Caki2 (cell line): Measurements from ENCODE around the gene SCYGR4. TPM values are rescaled to one million over a fixed set of nuclear protein-coding genes. Genes with fewer than 3 reads are reported as not detected.

ENCODE experiments used
- DNase-seq: peaks from one replicate; pipeline ENCODE4 v3.0.0-alpha.2; 2015; ENCODE audit warnings: low read depth
- in situ Hi-C: cut with HindIII; loops from 2 replicates; pipeline ENCODE4 v1.10.0; 2016; ENCODE audit warnings: low sequenced_read_pairs, low pct_unique_long_range_greater_than_20kb, mixed read lengths
- total RNA-seq: library from RNA; depleted of rRNA; stranded (reverse); fragments of >200 nt; shearing (Covaris generic); gene quantifications from 2 replicates; pipeline ENCODE4 v1.2.3, GENCODE V29; 2014; ENCODE audit warnings: low replicate concordance

SCYGR4 gene
- total RNA-seq, 1 experiment from 2014 or later: not detected

GRCh38 chr2:227610123-227610522 is 7.2 kb upstream of the SCYGR4 start:
- in situ Hi-C loops: no loop called here
- DNase-seq: no peak

DNA sequence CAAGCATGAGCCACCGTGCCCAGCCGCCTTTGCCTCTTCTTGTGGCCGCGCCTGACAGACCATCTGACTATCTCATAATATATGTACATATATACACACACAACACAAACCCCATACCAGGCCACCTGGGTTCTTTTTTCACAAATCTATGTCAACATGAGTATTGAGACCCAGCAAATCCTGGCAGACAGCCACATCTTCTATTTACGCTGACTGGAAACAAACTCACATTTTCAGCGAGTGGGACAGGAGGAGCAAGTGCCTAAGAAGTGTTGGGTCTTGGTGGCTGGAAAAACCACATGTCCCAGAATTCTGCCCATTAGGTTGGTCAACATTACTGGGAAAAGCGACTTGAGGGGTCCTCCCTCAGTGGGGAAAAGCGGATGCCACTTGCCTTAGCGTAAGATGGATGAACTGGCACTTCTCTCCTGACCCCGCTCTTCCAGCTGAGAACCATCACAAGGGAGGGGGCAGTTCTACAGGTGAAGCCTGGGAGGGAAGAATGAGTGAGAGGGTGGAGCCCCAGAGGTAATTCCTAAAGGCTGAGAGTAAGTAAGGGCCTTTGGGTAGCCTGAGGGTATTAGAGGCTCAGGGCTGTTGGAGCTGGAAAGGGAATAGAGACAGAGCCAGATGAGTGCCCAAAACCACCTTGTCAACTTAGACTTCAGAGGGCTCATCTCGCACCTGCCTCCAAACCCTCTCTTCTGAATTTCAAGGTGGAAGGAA is 4.6 kb upstream of the SCYGR4 start:
- no peak for DNase-seq
- in situ Hi-C loops: no loop called here

- in situ Hi-C loops: no loop called here
- no peak for DNase-seq
Measured at GRCh38 chr2:227613272-227613660, 4.0 kb upstream of the SCYGR4 start.

DNA sequence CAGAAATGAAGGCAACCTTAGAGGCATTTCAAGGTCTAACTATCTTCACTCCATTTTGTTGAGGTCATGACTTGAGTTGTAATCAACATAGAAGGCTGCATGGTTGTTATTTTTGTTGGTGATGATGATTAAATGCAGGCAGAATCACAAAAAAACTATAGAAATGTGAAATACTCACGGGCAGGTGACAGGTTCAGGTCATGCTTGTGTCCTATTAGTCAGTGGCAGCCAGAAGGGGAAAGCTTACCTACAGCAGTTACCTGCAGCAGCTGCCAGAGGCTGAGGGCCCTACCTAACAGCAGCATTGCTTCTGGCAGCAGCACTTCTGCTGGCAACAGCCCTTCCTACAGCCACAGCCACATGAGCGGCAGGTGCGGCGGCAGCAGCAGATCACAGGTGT is 3.1 kb upstream of the SCYGR4 start:
- no peak for DNase-seq
- in situ Hi-C loops: no loop called here

DNA sequence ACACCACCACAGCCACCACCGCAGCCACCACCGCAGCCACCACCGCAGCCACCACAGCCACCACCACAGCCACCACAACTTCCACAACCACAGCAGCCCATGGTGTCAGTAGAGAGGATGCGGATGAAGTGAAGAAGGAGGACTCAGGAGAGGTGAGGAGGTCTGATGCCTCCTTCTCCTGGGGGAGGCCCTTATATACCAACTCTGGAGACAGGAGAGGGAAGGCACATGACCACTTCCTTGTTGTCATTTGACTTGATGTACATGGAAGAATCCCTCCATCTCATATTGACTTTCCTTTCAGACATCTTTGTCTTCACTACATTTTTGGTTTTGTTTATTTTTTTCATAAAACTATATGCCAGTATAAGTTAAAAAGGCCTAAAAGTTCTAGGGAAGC is 2.6 kb upstream of the SCYGR4 start, which contains the start of gene SCYGR3:
Gene SCYGR3, minus strand, starts transcription at position 101 of the 400 bp plus-strand sequence. Its CDS starts 0 bp downstream, at position 101.
- no peak for DNase-seq
- in situ Hi-C loops: no loop called here

DNA sequence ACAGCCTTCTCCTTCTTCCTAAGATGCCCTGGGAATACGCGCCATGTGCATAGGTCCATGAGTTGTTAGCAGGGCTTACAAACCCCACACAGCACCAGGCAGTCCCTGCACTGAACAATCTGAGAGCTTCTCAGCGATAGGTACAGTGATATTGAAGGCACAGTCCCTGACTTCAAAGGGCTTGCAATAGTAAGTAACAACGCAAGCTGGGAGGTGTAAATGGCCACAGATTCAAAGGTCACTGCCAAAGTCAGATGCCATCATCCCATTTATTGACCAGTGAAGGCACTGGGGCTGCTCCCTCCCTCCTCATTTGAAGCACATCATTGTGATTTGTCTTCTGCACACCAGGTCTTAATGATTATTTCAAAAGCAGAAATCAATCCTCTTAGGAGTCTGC is 2.1 kb upstream of the SCYGR4 start:
- in situ Hi-C loops: no loop called here
- DNase-seq: no peak

- in situ Hi-C loops: no loop called here
- DNase-seq: no peak
Measured at GRCh38 chr2:227615906-227616305, 1.4 kb upstream of the SCYGR4 start.

DNA sequence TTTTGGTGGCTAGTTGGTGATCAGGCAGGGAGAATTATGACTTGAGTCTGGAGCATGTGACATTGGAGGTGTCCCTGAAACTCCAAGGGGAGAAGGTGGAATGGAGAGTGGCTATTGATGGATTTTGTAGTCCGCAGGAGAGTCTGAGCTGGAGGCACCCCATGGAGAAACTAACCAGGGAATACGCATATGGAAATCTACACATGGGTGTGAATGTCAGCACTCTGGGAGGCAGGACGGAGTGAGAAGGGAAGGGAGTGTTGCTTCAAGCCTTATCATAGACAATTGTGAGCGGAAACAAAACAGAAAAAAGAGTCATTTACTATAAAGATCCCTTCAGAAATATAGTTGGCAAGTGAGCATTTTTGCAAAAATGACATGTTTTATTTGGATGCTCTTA is 667 bp upstream of the SCYGR4 start:
- in situ Hi-C loops: no loop called here
- no peak for DNase-seq

DNA sequence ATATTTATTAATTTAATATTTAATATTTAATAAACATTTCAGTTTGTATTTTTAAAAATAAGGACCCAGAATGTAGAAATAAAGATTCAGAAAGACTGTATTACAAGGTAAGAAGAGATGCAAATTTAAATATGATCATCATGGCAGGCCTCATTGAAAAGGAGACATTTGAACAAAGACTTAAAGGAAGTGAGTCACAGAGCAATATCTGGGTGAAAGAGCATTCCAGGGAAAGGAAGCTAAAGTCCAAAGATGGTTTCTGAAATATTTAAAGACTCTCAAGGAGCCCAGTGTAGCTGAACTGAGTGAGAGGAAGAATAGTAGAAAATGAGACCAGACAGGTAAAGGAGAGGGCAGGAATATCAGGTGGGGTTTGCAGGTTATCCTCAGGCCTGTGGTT is 5.9 kb downstream of the SCYGR4 start:
- in situ Hi-C loops: no loop called here
- DNase-seq: no peak

- in situ Hi-C loops: no loop called here
- no peak for DNase-seq
Measured at GRCh38 chr2:227625420-227625819, 8.1 kb downstream of the SCYGR4 start.

GRCh38 chr2:227626580-227627151 is 9.4 kb downstream of the SCYGR4 start:
- in situ Hi-C loops: no loop called here
- DNase-seq: no peak

DNA sequence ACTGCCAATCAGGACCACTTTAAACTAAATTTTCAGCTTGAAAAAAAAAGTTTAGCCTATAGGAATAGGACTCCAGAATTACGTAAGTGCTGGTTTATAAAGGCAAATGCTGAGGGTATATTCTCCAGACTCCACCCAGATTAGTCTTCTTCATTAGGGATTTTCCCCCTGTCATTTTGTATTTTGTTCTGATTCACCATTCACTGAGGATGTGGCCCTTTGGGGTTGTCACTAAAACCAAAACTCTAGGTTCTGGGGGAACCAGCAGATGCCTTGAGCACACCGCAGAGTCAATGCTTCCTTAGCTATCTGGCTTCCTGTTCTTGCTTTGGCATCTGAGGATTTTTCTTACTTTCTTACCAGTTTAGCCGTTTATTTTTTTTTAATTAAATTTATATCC is 10.5 kb downstream of the SCYGR4 start:
- DNase-seq: no peak
- in situ Hi-C loops: no loop called here

- no peak for DNase-seq
- in situ Hi-C loops: no loop called here
Measured at GRCh38 chr2:227629435-227629834, 12.1 kb downstream of the SCYGR4 start.

GRCh38 chr2:227630322-227630721 is 13.0 kb downstream of the SCYGR4 start:
- no peak for DNase-seq

DNA sequence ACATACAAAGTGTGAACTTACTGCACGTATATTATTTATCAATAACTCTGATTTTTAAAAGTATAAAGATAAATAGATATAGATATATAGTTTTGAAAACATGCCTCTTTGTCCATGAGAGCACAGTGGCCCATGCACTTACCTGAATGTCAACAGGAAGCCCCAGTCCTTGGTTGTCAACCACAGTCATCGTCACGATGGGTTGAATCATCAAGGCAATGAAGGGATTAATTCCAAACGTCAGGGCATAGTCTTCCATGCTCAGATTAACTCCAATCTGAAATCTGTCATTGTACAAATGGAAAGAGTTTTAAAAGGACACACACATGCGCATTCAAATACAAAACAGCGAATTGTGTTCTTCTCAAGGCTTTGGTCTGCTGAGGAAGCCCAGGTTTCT is 15.5 kb downstream of the SCYGR4 start:
- in situ Hi-C loops: no loop called here
- no peak for DNase-seq

More at GRCh38 chr2:227630322-227630721, 13.0 kb downstream of the SCYGR4 start:
- in situ Hi-C loops: no loop called here

- DNase-seq: no peak
- in situ Hi-C loops: no loop called here
Measured at GRCh38 chr2:227634201-227634600, 16.9 kb downstream of the SCYGR4 start.

DNA sequence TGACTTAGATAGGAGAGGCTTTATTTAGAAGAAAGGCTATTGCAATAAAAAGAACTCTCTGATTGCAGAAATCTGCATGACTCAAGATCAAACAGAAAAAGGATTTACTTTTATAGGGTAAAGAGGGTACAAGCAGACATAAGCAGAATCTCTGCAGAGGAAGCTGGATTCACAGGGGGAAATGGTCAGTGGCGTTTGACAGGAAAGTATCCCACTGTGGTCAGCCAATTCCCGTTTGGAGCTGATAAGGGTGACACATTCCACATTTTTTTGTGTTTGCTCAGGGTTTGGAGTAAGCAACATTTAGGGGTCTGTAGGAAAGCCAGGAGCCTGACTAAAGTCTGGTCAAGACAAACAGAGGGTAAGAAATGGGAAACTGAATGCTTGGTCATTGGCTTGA is 25.4 kb downstream of the SCYGR4 start:
- DNase-seq: no peak
- in situ Hi-C loops: no loop called here

DNA sequence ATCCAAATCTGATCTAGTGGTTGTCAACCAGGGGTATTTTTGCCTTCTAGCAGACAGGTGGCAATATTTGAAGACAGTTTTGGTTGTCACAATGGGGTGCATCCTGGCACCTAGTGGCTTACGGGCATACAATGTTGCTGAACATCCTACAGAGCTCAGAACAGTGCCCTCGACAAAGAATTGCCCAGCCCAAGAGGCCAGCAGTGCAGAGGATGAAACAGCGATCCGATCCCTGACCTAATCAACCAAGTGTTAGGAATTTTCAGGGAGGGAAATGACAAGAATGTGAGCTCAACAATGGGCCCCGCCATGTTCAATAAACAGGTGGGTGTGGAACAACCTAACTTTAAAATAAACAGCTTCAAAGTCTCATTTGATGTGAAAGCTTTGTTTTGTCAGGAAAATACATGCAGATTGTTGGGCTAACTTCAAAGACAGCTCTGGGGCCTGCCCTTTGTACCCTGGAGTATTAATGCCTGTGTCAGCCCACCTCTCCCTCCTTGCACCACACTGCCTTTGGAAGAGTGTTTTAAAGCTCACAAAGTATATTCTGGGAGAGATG is 26.8 kb downstream of the SCYGR4 start:
- DNase-seq: no peak
- in situ Hi-C loops: no loop called here

DNA sequence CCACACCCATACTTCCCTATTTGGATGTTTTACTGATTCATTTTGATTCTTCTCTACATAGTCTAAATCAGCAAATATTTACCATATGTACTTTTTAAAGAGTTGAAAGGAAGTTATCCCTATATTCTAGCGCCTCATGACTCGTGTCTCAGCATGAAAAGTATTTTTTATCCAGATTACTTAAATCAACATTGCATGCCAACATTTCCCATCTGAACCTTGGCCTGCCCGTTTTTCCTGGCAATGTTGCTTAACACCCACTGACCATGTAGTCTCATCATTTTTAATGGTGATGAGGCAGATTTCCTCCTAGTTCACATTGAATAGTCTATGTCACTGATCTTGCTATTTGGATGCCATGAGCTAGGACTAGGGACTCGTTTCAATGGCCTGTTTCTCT is 36.1 kb downstream of the SCYGR4 start:
- in situ Hi-C loops: no loop called here

DNA sequence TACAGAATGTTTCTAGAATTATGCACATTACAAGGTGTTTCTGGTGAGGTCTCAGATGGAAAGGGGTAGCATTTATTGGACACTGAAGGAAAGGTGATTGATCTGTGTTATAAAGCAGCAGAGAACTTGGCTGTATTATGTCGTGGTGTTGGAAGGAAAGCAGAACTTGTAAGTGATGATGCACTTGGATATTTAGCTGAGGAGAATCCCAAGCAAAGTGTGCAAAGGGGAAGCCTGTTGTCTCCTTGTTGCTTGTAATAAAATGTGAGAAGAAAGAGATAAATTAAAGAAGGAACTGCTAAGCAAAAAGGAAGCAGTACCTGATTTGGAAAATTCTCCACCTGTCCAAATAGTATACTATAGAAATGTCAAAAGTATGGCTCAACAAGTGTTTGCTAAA is 37.1 kb downstream of the SCYGR4 start:
- in situ Hi-C loops: no loop called here
- DNase-seq: no peak

More for the DNA sequence above, 36.1 kb downstream of the SCYGR4 start:
- DNase-seq: peak; percentile 18
